SK-N-SH treated with all-trans-retinoic acid at 6 μM for 48 hours (cell line): ENCODE data around the gene PCARE.

Experiments used
- ATAC-seq: fragments of 200-7000 bp; cut with Tn5 transposase; 3 replicates; pipeline ENCODE4 v1.9.1; 2020; ENCODE audit warnings: mild to moderate bottlenecking, moderate library complexity
- ARNTL ChIP-seq: fragments of 450-650 bp; formaldehyde crosslinking; IDR thresholded peaks from 2 replicates; pipeline ENCODE4 v1.5.0; 2020; ENCODE audit warnings: low read depth, mild to moderate bottlenecking, moderate library complexity, borderline replicate concordance
- BACH2 ChIP-seq: fragments of 250-450 bp; sonication (Bioruptor Pico); IDR thresholded peaks from 2 replicates; pipeline ENCODE4 v1.9.0; 2021; ENCODE audit warnings: mild to moderate bottlenecking, borderline replicate concordance
- CSDC2 ChIP-seq: fragments of 250-450 bp; sonication (Bioruptor Pico); IDR thresholded peaks from 2 replicates; pipeline ENCODE4 v1.5.0; 2020; ENCODE audit warnings: mild to moderate bottlenecking, moderate library complexity
- CSRNP3 ChIP-seq: fragments of 250-450 bp; sonication (Bioruptor Pico); IDR thresholded peaks from 2 replicates; pipeline ENCODE4 v1.5.1; 2021; ENCODE audit warnings: mild to moderate bottlenecking, moderate library complexity
- ESRRG ChIP-seq: fragments of 250-450 bp; sonication (Bioruptor Pico); IDR thresholded peaks from 2 replicates; pipeline ENCODE4 v1.6.1; 2021; ENCODE audit warnings: mild to moderate bottlenecking
- GLIS3 ChIP-seq: fragments of 250-450 bp; sonication (Bioruptor Pico); IDR thresholded peaks from 2 replicates; pipeline ENCODE4 v1.5.0; 2020; ENCODE audit warnings: mild to moderate bottlenecking, moderate library complexity
- ISL1 ChIP-seq: fragments of 250-450 bp; sonication (Bioruptor Pico); IDR thresholded peaks from 2 replicates; pipeline ENCODE4 v2.1.2; 2022; ENCODE audit warnings: mild to moderate bottlenecking, moderate library complexity
- OSR1 ChIP-seq: fragments of 250-450 bp; sonication (Bioruptor Pico); IDR thresholded peaks from 2 replicates; pipeline ENCODE4 v1.8.0; 2022; ENCODE audit warnings: moderate library complexity, mild to moderate bottlenecking, inconsistent platforms
- POU6F1 ChIP-seq: fragments of 250-450 bp; sonication (Bioruptor Pico); IDR thresholded peaks from 2 replicates; pipeline ENCODE4 v1.8.0; 2021; ENCODE audit warnings: low read depth, mild to moderate bottlenecking, moderate library complexity, borderline replicate concordance
- RARB ChIP-seq: fragments of 250-450 bp; sonication (Bioruptor Pico); IDR thresholded peaks from 2 replicates; pipeline ENCODE4 v1.8.0; 2021; ENCODE audit warnings: mild to moderate bottlenecking, moderate library complexity
- SNAI2 ChIP-seq: fragments of 250-450 bp; sonication (Bioruptor Pico); IDR thresholded peaks from 2 replicates; pipeline ENCODE4 v1.5.0; 2020; ENCODE audit warnings: mild to moderate bottlenecking, moderate library complexity
- TCF4 ChIP-seq: fragments of 250-450 bp; sonication (Bioruptor Pico); IDR thresholded peaks from 2 replicates; pipeline ENCODE4 v1.8.0; 2021; ENCODE audit warnings: mild to moderate bottlenecking, moderate library complexity, borderline replicate concordance
- TOX ChIP-seq: fragments of 250-450 bp; sonication (Bioruptor Pico); IDR thresholded peaks from 2 replicates; pipeline ENCODE4 v1.8.0; 2021; ENCODE audit warnings: mild to moderate bottlenecking, moderate library complexity, borderline replicate concordance
- TSHZ2 ChIP-seq: fragments of 250-450 bp; sonication (Bioruptor Pico); IDR thresholded peaks from 2 replicates; pipeline ENCODE4 v1.5.0; 2020; ENCODE audit warnings: mild to moderate bottlenecking, moderate library complexity
- ZC3H10 ChIP-seq: fragments of 250-450 bp; sonication (Bioruptor Pico); IDR thresholded peaks from 2 replicates; pipeline ENCODE4 v1.5.1; 2021; ENCODE audit warnings: mild to moderate bottlenecking, moderate library complexity
- ZFP3 ChIP-seq: fragments of 250-450 bp; sonication (Bioruptor Pico); IDR thresholded peaks from 2 replicates; pipeline ENCODE4 v1.5.0; 2020; ENCODE audit warnings: mild to moderate bottlenecking, moderate library complexity
- ZFP30 ChIP-seq: fragments of 450-650 bp; formaldehyde crosslinking; IDR thresholded peaks from 2 replicates; pipeline ENCODE4 v1.5.0; 2022; ENCODE audit warnings: mild to moderate bottlenecking, moderate library complexity
- ZNF565 ChIP-seq: fragments of 450-650 bp; formaldehyde crosslinking; conservative IDR thresholded peaks from 2 replicates; pipeline ENCODE4 v1.5.0; 2020; ENCODE audit warnings: low read depth, mild to moderate bottlenecking, moderate library complexity
- ZNF70 ChIP-seq: fragments of 450-650 bp; formaldehyde crosslinking; IDR thresholded peaks from 2 replicates; pipeline ENCODE4 v1.5.0; 2020; ENCODE audit warnings: mild to moderate bottlenecking, moderate library complexity
- ZNF8 ChIP-seq: fragments of 450-650 bp; formaldehyde crosslinking; IDR thresholded peaks from 2 replicates; pipeline ENCODE4 v1.5.0; 2020; ENCODE audit warnings: mild to moderate bottlenecking, moderate library complexity
- TF ChIP-seq, protein P1 (sequence below): fragments of 250-450 bp; sonication (Bioruptor Pico); IDR thresholded peaks from 2 replicates; pipeline ENCODE4 v1.5.1; 2020; ENCODE audit warnings: low read depth, mild to moderate bottlenecking, moderate library complexity

Gene PCARE

DNA sequence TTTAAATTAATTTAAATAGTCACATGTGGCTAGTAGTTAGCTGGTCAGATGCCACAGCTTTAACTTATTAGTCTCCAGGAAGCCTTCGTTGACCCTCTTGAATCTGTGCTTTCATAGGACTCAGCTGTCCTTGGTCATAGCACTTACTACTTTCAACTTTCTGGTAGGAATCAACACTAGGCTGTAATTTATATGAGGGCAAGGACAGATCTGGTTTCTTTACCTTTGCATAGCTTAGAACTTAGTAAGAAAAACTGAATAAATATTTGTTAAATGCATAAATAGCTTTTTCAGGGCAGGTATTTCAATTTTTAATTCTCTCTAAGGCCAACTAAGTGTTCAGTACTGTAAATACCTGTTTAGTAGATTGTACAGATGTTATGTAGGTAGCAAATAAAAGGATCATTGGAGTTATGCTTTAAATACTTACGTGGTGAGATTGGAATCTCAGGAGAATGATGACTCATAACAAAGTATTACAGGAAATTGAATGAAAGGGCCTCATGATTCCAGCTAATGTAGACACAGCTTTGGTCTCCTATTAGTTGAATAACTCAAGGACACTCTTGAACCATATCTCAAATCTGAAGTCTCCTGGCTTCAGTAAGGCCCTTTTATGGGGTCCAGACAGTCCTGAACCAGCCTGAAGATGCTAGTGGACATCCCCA, 43.4 kb upstream of the PCARE start:
- ATAC-seq, result peak; percentile 29
- TF ChIP-seq ARNTL (CRISPR knock-in tag) (no peak), ISL1 (CRISPR knock-in tag) (peak; percentile 87), TCF4 (CRISPR knock-in tag) (no peak), ZNF565 (CRISPR knock-in tag) (no peak), TSHZ2 (no peak), ZFP30 (CRISPR knock-in tag) (0 out of 2 replicates have a peak, but pooled peaks have one; percentile 5), OSR1 (CRISPR knock-in tag) (no peak), ZFP3 (CRISPR knock-in tag) (peak; percentile 29; the same call in 1 of the 2 replicates), RARB (CRISPR knock-in tag) (no peak), GLIS3 (CRISPR knock-in tag) (0 out of 2 replicates have a peak, but pooled peaks have one; percentile 35), CSDC2 (CRISPR knock-in tag) (peak; percentile 74; the same call in 1 of the 2 replicates)
- TF ChIP-seq, protein P1, sequence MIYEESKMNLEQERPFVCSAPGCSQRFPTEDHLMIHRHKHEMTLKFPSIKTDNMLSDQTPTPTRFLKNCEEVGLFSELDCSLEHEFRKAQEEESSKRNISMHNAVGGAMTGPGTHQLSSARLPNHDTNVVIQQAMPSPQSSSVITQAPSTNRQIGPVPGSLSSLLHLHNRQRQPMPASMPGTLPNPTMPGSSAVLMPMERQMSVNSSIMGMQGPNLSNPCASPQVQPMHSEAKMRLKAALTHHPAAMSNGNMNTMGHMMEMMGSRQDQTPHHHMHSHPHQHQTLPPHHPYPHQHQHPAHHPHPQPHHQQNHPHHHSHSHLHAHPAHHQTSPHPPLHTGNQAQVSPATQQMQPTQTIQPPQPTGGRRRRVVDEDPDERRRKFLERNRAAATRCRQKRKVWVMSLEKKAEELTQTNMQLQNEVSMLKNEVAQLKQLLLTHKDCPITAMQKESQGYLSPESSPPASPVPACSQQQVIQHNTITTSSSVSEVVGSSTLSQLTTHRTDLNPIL (CRISPR knock-in tag), result peak; percentile 74; the same call in 1 of the 2 replicates

- TF ChIP-seq ESRRG (CRISPR knock-in tag) (0 out of 2 replicates have a peak, but pooled peaks have one; percentile 5), BACH2 (no peak), ZNF8 (no peak), ISL1 (CRISPR knock-in tag) (0 out of 2 replicates have a peak, but pooled peaks have one; percentile 13), TOX (no peak), ZFP30 (CRISPR knock-in tag) (no peak), POU6F1 (CRISPR knock-in tag) (no peak), TSHZ2 (0 out of 2 replicates have a peak, but pooled peaks have one; percentile 11), SNAI2 (CRISPR knock-in tag) (peak; percentile 47; the same call in 1 of the 2 replicates), CSDC2 (CRISPR knock-in tag) (peak; percentile 16; the same call in 1 of the 2 replicates), ARNTL (CRISPR knock-in tag) (no peak), ZNF70 (CRISPR knock-in tag) (no peak), CSRNP3 (CRISPR knock-in tag) (no peak), ZC3H10 (CRISPR knock-in tag) (no peak)
- ATAC-seq, result peak; percentile 73
Measured at GRCh38 chr2:29115797-29116781, 41.8 kb upstream of the PCARE start.
